Transverse colon (tissue), 4 donors: Measurements from ENCODE around the gene RRAD. TPM values are rescaled to one million over a fixed set of nuclear protein-coding genes. Genes with fewer than 3 reads are reported as not detected.
"Not testable (repeated sequence)": the region's sequence is repeated elsewhere in the genome, so short reads cannot be mapped to it uniquely, and the experiment has no call there.

ENCODE experiments used
- DNase-seq: peaks from one replicate; pipeline ENCODE4 v3.0.0-alpha.2; 2019
- H3K27ac ChIP-seq, 4 donors: fragments of 200-600 bp; sonication (generic); 2 replicates each; pipeline ENCODE4 v1.5.1; 2016 to 2018; ENCODE audit warnings: inconsistent platforms in 4 of 4
- H3K27me3 ChIP-seq: fragments of 200-600 bp; sonication (generic); 2 replicates; pipeline ENCODE4 v1.5.1; 2017; ENCODE audit warnings: inconsistent platforms
- H3K36me3 ChIP-seq, 4 donors: fragments of 200-600 bp; sonication (generic); 2 replicates each; pipeline ENCODE4 v1.5.1; 2017 to 2019; ENCODE audit warnings: inconsistent platforms in 4 of 4
- H3K4me1 ChIP-seq, 4 donors: fragments of 200-600 bp; sonication (generic); 2 replicates each; pipeline ENCODE4 v1.5.1; 2017 to 2020; ENCODE audit warnings: inconsistent platforms in 4 of 4
- H3K4me3 ChIP-seq, 4 donors: fragments of 200-600 bp; sonication (generic); 1 replicate in 1 of 4; 2 replicates in 3 of 4; pipeline versions ENCODE4 v1.5.1 to v1.6.1; 2017 to 2019; ENCODE audit warnings: inconsistent platforms in 4 of 4
- H3K9me3 ChIP-seq, 2 donors: fragments of 200-600 bp; sonication (generic); 2 replicates each; pipeline ENCODE4 v1.5.1; 2017 to 2019; ENCODE audit warnings: inconsistent platforms in 2 of 2
- CTCF ChIP-seq, 5 experiments: fragments of 200-600 bp in 3 of 5; fragments of 450-650 bp in 2 of 5; sonication (generic) in 3 of 5; IDR thresholded peaks; 1 replicate in 2 of 5; 2 replicates in 3 of 5; pipeline ENCODE4 v1.5.1; 2016 to 2017; ENCODE audit warnings: antibody characterized with exemption in 5 of 5, inconsistent platforms in 3 of 5, mild to moderate bottlenecking in 2 of 5, moderate library complexity in 1 of 5
- EP300 ChIP-seq: sonication (generic); formaldehyde crosslinking; IDR thresholded peaks from one replicate; pipeline ENCODE4 v1.6.1; 2017; ENCODE audit warnings: antibody characterized with exemption, low read depth
- POLR2A ChIP-seq: fragments of 450-650 bp; IDR thresholded peaks from one replicate; pipeline ENCODE4 v1.6.1; 2016; ENCODE audit warnings: antibody characterized with exemption, mild to moderate bottlenecking, moderate library complexity
- POLR2AphosphoS5 ChIP-seq, 3 donors: sonication (generic); formaldehyde crosslinking; IDR thresholded peaks; one replicate each; pipeline ENCODE4 v1.6.1; 2016; ENCODE audit warnings: antibody characterized with exemption in 3 of 3
- WGBS, 2 donors: methylation state at CpG; one replicate each; pipeline ENCODE4 v1.1.5; 2018; ENCODE audit warnings: low coverage in 1 of 2; 5-methylcytosine and 5-hydroxymethylcytosine counted together
- in situ Hi-C, 4 donors: fragments of 200-750 bp; cut with MboI; loops; one replicate each; pipeline versions ENCODE4 v1.15.0 to v1.15.1; 2017; ENCODE audit warnings: low sequenced_read_pairs in 3 of 4, low pct_ligation_motif_present in 1 of 4, low pct_unique_long_range_greater_than_20kb in 1 of 4
- intact Hi-C: fragments of 100-400 bp; cut with DNase I; formaldehyde crosslinking; loops from one replicate; pipeline ENCODE4 v1.15.1; 2023; ENCODE audit warnings: low total_unique reads
- total RNA-seq, 4 donors: library from RNA; depleted of rRNA; stranded (reverse); fragments of >200 nt; gene quantifications; one replicate each; pipeline ENCODE4 v1.1.0, GENCODE V29; 2016

The RRAD gene
- total RNA-seq = 10 to 100 TPM in 1 of 4 donors, 1 to 10 TPM in 2, not detected in 1; 3.5 to 15.3 (median 4.2) TPM

- in situ Hi-C loops (no loop called here), intact Hi-C loops (no loop called here)
- TF ChIP-seq CTCF (IDR thresholded peaks at IDR 0.05) (no peak), POLR2AphosphoS5 (IDR thresholded peaks at IDR 0.05) (peak; percentile 54 to 63 (median 57)), EP300 (no peak), POLR2A (no peak)
- H3K4me3 ChIP-seq = peak within 1 kb of the TSS; percentile 29 to 55 (median 41)
- no peaks in the 10 kb centered on the region for H3K9me3 ChIP-seq
- WGBS, 2 donors = 10% methylated on average over 26 of the region's 42 CpGs; no CpG with 5 or more reads in 1 of the 2 donors
- H3K27ac ChIP-seq = peak within 1 kb of the TSS; percentile 59 to 84 (median 76)
- peak; percentile 56 for DNase-seq
- no peaks in the 10 kb centered on the region for H3K36me3 ChIP-seq
- peaks cover 16% of the 10 kb centered on the region for H3K27me3 ChIP-seq
- H3K4me1 ChIP-seq = peaks cover 4 to 38% (median 26%) of the 10 kb centered on the region in 4 donors
Observed at GRCh38 chr16:66925322-66925840, at the start of gene RRAD. TSS of gene RRAD (minus strand) at chr16:66925535. CDS start at chr16:66925179, 356 bp downstream.

GRCh38 chr16:66974932-66975246 is 49.6 kb upstream of the RRAD start:
- H3K4me3 ChIP-seq, H3K36me3 ChIP-seq, H3K27ac ChIP-seq, H3K9me3 ChIP-seq, H3K27me3 ChIP-seq, intact Hi-C loops, DNase-seq: not testable (repeated sequence)
- TF ChIP-seq POLR2AphosphoS5 (IDR thresholded peaks at IDR 0.05) = peak in 1 of 3 donors; percentile 6
- in situ Hi-C loops = loop anchor here in 2 of 4 donors (25.0 kb wide), 2 partner anchors 187 to 412 kb away; partner anchors contain the start of genes B3GNT9 (in 2 of the 2), FBXL8 (in 2 of the 2), HSF4 (in 2 of the 2) and NOL3 (in 2 of the 2)
- H3K4me1 ChIP-seq = peaks cover 0 to 11% (median 0%) of the 10 kb centered on the region in 4 donors
- WGBS, 2 donors = 46 to 52% methylated on average over 8 to 11 of the region's 11 CpGs

- H3K4me3 ChIP-seq, intact Hi-C loops, H3K36me3 ChIP-seq, DNase-seq, H3K27me3 ChIP-seq, H3K9me3 ChIP-seq, H3K27ac ChIP-seq: not testable (repeated sequence)
- 82% methylated on average over 30 of the region's 32 CpGs; no CpG with 5 or more reads in 1 of the 2 donors for WGBS, 2 donors
- in situ Hi-C loops = loop anchor here in 2 of 4 donors (25.0 kb wide), 2 partner anchors 188 to 413 kb away; partner anchors contain the start of genes B3GNT9 (in 1 of the 2), FBXL8 (in 1 of the 2), HSF4 (in 1 of the 2) and NOL3 (in 1 of the 2)
- H3K4me1 ChIP-seq = peaks cover 0 to 11% (median 0%) of the 10 kb centered on the region in 4 donors
Observed at GRCh38 chr16:66974156-66974931, 49.0 kb upstream of the RRAD start.

- TF ChIP-seq POLR2AphosphoS5 (IDR thresholded peaks at IDR 0.05) (no peak), POLR2A (no peak), CTCF (IDR thresholded peaks at IDR 0.05) (no peak), EP300 (no peak)
- Histone ChIP-seq H3K4me1 (peaks cover 0 to 11% (median 0%) of the 10 kb centered on the region in 4 donors), H3K36me3 (no peaks in the 10 kb centered on the region), H3K9me3 (no peaks in the 10 kb centered on the region), H3K27me3 (no peaks in the 10 kb centered on the region), H3K4me3 (no peak overlapping the region), H3K27ac (no peak overlapping the region)
- intact Hi-C loops (no loop called here), in situ Hi-C loops (loop anchor here in 2 of 4 donors (25.0 kb wide), 2 partner anchors 189 to 414 kb away; partner anchors contain the start of genes B3GNT9 (in 1 of the 2), FBXL8 (in 1 of the 2), HSF4 (in 1 of the 2) and NOL3 (in 1 of the 2))
- 88% methylated on average over 5 of the region's 6 CpGs; no CpG with 5 or more reads in 1 of the 2 donors for WGBS, 2 donors
- DNase-seq = no peak
Observed at GRCh38 chr16:66973716-66974115, 48.4 kb upstream of the RRAD start.

GRCh38 chr16:66972983-66973382 is 47.6 kb upstream of the RRAD start:
- Histone ChIP-seq H3K4me1 (peaks cover 0 to 11% (median 0%) of the 10 kb centered on the region in 4 donors), H3K27me3 (no peaks in the 10 kb centered on the region), H3K9me3 (no peaks in the 10 kb centered on the region), H3K36me3 (no peaks in the 10 kb centered on the region), H3K4me3 (no peak overlapping the region), H3K27ac (no peak overlapping the region)
- TF ChIP-seq EP300 = no peak
- intact Hi-C loops (no loop called here), in situ Hi-C loops (loop anchor here in 2 of 4 donors (25.0 kb wide), 2 partner anchors 189 to 414 kb away; partner anchors contain the start of genes B3GNT9 (in 1 of the 2), FBXL8 (in 1 of the 2), HSF4 (in 1 of the 2) and NOL3 (in 1 of the 2))
- DNase-seq = no peak
- WGBS, 2 donors = 74 to 84% methylated on average over 3 to 9 of the region's 9 CpGs
